WTC11 (cell line): ENCODE data around the gene TCEAL4. TPM values are rescaled to one million over a fixed set of nuclear protein-coding genes. Genes with fewer than 3 reads are reported as not detected.

Source experiments
- ATAC-seq: fragments of 200-7000 bp; cut with Tn5 transposase; 2 replicates; pipeline ENCODE4 v1.10.0; 2021; ENCODE audit warnings: mild to moderate bottlenecking, moderate library complexity
- CTCF ChIA-PET: fragments of 300-600 bp; sonication (Branson Sonifier 250); formaldehyde crosslinking; loops from one replicate; lab custom pipeline; 2021; ENCODE audit warnings: antibody characterized with exemption; lab: Charles Lee
- POLR2A ChIA-PET: fragments of 350-600 bp; sonication (Branson Sonifier 250); formaldehyde crosslinking; loops from one replicate; lab custom pipeline; 2021; ENCODE audit warnings: antibody characterized with exemption; lab: Charles Lee
- DNase-seq: peaks from one replicate; pipeline ENCODE4 v3.0.0; 2021; ENCODE audit warnings: low spot score
- H3K27ac Mint-ChIP-seq: 2 replicates; pipeline ENCODE4 v1.8.0; 2021; ENCODE audit warnings: mixed read lengths
- H3K27me3 Mint-ChIP-seq: 2 replicates; pipeline ENCODE4 v1.8.0; 2021; ENCODE audit warnings: low read depth, mild to moderate bottlenecking, moderate library complexity, mixed read lengths
- H3K36me3 Mint-ChIP-seq: 2 replicates; pipeline ENCODE4 v1.8.0; 2021; ENCODE audit warnings: mixed read lengths
- H3K4me1 Mint-ChIP-seq: 2 replicates; pipeline ENCODE4 v1.8.0; 2022; ENCODE audit warnings: mixed read lengths
- H3K4me3 Mint-ChIP-seq: 2 replicates; pipeline ENCODE4 v1.8.0; 2021; ENCODE audit warnings: mild to moderate bottlenecking, moderate library complexity, mixed read lengths
- H3K9me3 Mint-ChIP-seq: 2 replicates; pipeline ENCODE4 v1.8.0; 2021; ENCODE audit warnings: mixed read lengths
- AFF4 ChIP-seq: sonication (generic); formaldehyde crosslinking; IDR thresholded peaks from 2 replicates; pipeline ENCODE4 v1.8.1; 2023; ENCODE audit warnings: mild to moderate bottlenecking, missing genetic modification reagents, borderline replicate concordance
- AR ChIP-seq: fragments of 250-450 bp; sonication (Bioruptor Pico); IDR thresholded peaks from 2 replicates; pipeline ENCODE4 v1.9.0; 2021; ENCODE audit warnings: mild to moderate bottlenecking
- ETV6 ChIP-seq: sonication (generic); formaldehyde crosslinking; IDR thresholded peaks from 2 replicates; pipeline ENCODE4 v1.8.1; 2022; ENCODE audit warnings: mild to moderate bottlenecking, missing genetic modification reagents
- FOXP1 ChIP-seq: sonication (generic); formaldehyde crosslinking; IDR thresholded peaks from 2 replicates; pipeline ENCODE4 v1.8.0; 2022; ENCODE audit warnings: missing genetic modification reagents, mild to moderate bottlenecking, moderate library complexity, borderline replicate concordance
- IRF2 ChIP-seq: sonication (generic); formaldehyde crosslinking; IDR thresholded peaks from 2 replicates; pipeline ENCODE4 v1.8.0; 2022; ENCODE audit warnings: low read depth, missing genetic modification reagents, borderline replicate concordance
- MLX ChIP-seq: sonication (generic); formaldehyde crosslinking; IDR thresholded peaks from 2 replicates; pipeline ENCODE4 v1.8.1; 2023; ENCODE audit warnings: mild to moderate bottlenecking, missing genetic modification reagents, moderate library complexity
- MXD4 ChIP-seq: fragments of 250-450 bp; sonication (Bioruptor Pico); IDR thresholded peaks from 2 replicates; pipeline ENCODE4 v1.8.0; 2021; ENCODE audit warnings: mild to moderate bottlenecking, moderate library complexity, borderline replicate concordance
- MYBL2 ChIP-seq: sonication (generic); formaldehyde crosslinking; IDR thresholded peaks from 2 replicates; pipeline ENCODE4 v1.8.1; 2023; ENCODE audit warnings: mild to moderate bottlenecking, moderate library complexity, missing genetic modification reagents
- NR1H2 ChIP-seq: sonication (generic); formaldehyde crosslinking; IDR thresholded peaks from 2 replicates; pipeline ENCODE4 v1.9.0; 2021; ENCODE audit warnings: mild to moderate bottlenecking, moderate library complexity, missing genetic modification reagents
- NR2C2 ChIP-seq: sonication (generic); formaldehyde crosslinking; IDR thresholded peaks from 2 replicates; pipeline ENCODE4 v1.8.0; 2022; ENCODE audit warnings: mild to moderate bottlenecking, missing genetic modification reagents
- RELA ChIP-seq: sonication (generic); formaldehyde crosslinking; IDR thresholded peaks from 2 replicates; pipeline ENCODE4 v1.8.1; 2022; ENCODE audit warnings: missing genetic modification reagents, mild to moderate bottlenecking, borderline replicate concordance
- ZNF396 ChIP-seq: fragments of 250-450 bp; sonication (Bioruptor Pico); IDR thresholded peaks from 2 replicates; pipeline ENCODE4 v1.8.0; 2021; ENCODE audit warnings: mild to moderate bottlenecking, moderate library complexity, borderline replicate concordance
- ZNF425 ChIP-seq: fragments of 250-450 bp; sonication (Bioruptor Pico); conservative IDR thresholded peaks from 2 replicates; pipeline ENCODE4 v1.9.0; 2021; ENCODE audit warnings: mild to moderate bottlenecking
- ZNF532 ChIP-seq: fragments of 250-450 bp; sonication (Bioruptor Pico); IDR thresholded peaks from 2 replicates; pipeline ENCODE4 v1.9.0; 2021; ENCODE audit warnings: mild to moderate bottlenecking, borderline replicate concordance
- total RNA-seq: library from RNA; stranded (reverse); gene quantifications from 3 replicates; pipeline ENCODE4 v1.2.3, GENCODE V29; 2021

Gene TCEAL4
- total RNA-seq, 1 experiment from 2014 or later = 46.4 TPM

- TF ChIP-seq NR2C2 (CRISPR knock-in tag) = no peak
- no peak for TF ChIP-seq ZNF396
- TF ChIP-seq, all 79 proteins: peak for 0
- ATAC-seq = peak; percentile 25; the same call in 1 of the 2 replicates
- peaks cover 9% of the 10 kb centered on the region for H3K4me1 Mint-ChIP-seq
- H3K27ac Mint-ChIP-seq = no peak overlapping the region
- H3K4me3 Mint-ChIP-seq = peak overlapping the region; percentile 87
- H3K36me3 Mint-ChIP-seq = peaks cover 5% of the 10 kb centered on the region; the same call in 1 of the 2 replicates
- peaks cover 27% of the 10 kb centered on the region for H3K27me3 Mint-ChIP-seq
- 0 out of 2 replicates have a peak, but pooled peaks cover 3% of the 10 kb centered on the region for H3K9me3 Mint-ChIP-seq
- POLR2A ChIA-PET = no interaction called here
- CTCF ChIA-PET = interaction anchor here (0.7 kb wide), 2 partner anchors 20 to 45 kb away, joined by 3 to 4 read pairs; no protein-coding TSS in a partner anchor
- no peak for DNase-seq
Measured at GRCh38 chrX:103584596-103584995, 719 bp upstream of the TCEAL4 start.

GRCh38 chrX:103586314-103586646 lies 965 bp downstream of the TCEAL4 start:
- ATAC-seq (peak; percentile 11; the same call in 1 of the 2 replicates), DNase-seq (no peak)
- peaks cover 5% of the 10 kb centered on the region; the same call in 1 of the 2 replicates for H3K36me3 Mint-ChIP-seq
- peak overlapping the region; percentile 87 for H3K4me3 Mint-ChIP-seq
- no peak overlapping the region for H3K27ac Mint-ChIP-seq
- 0 out of 2 replicates have a peak, but pooled peaks cover 3% of the 10 kb centered on the region for H3K9me3 Mint-ChIP-seq
- POLR2A ChIA-PET = no interaction called here
- peaks cover 9% of the 10 kb centered on the region for H3K4me1 Mint-ChIP-seq
- CTCF ChIA-PET = no interaction called here
- no peak for TF ChIP-seq NR1H2 (CRISPR knock-in tag)
- TF ChIP-seq ZNF532 (CRISPR knock-in tag) = no peak
- no peak for TF ChIP-seq FOXP1 (CRISPR knock-in tag)
- H3K27me3 Mint-ChIP-seq = peaks cover 17% of the 10 kb centered on the region

- Mint-ChIP-seq H3K4me3 (peak overlapping the region; percentile 87), H3K27ac (no peak overlapping the region), H3K9me3 (0 out of 2 replicates have a peak, but pooled peaks cover 3% of the 10 kb centered on the region), H3K36me3 (peaks cover 7% of the 10 kb centered on the region; the same call in 1 of the 2 replicates), H3K4me1 (peaks cover 9% of the 10 kb centered on the region), H3K27me3 (peaks cover 13% of the 10 kb centered on the region; the same call in 1 of the 2 replicates)
- ATAC-seq = no peak
- CTCF ChIA-PET = no interaction called here
- POLR2A ChIA-PET = no interaction called here
- DNase-seq = no peak
- TF ChIP-seq IRF2 (CRISPR knock-in tag) (no peak), AR (CRISPR knock-in tag) (no peak), MXD4 (CRISPR knock-in tag) (no peak), AFF4 (CRISPR knock-in tag) (no peak), MLX (no peak), ETV6 (no peak), ZNF425 (no peak), MYBL2 (no peak), RELA (CRISPR knock-in tag) (no peak)
Measured at GRCh38 chrX:103586659-103587058, 1.3 kb downstream of the TCEAL4 start.
